ENCODE results near the gene ENPP6.

DNA sequence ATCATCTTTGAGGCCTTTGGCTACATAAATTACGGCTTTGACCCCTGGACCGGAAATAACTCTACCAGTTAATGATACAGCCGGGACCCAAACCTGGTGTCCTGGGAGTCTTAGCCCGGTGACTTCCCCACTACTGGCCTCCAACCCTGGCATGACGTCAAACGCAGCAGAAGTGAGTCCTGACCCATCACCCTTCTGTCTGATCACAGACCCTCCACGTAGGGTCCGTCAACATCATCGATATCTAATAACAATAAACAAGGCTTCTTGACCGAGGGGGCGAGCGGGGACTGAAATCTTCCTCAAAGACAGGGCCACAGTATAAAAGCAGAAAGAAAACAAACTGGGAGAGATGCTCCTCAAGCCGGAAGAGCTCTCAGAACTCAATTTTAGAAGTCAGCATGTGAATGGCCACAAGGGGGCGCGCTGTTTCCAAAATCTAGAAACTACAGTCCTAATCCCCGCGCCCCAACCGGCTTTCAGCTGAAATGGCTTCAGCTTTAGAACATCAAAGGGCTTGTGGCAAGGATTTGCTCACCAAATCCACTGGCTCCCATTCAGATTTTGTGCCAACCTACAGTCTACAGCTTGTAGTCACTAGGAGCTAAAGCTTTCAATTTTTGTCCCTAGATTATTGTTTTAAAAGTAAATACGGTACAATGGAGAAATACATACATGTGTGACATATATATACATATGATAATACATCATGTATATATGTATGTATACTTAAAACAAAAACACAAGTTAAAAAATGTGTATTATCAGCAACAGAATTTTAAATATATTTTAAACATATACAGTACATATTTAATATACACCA, 46.4 kb upstream of the ENPP6 start:
- TF ChIP-seq, protein P1, sequence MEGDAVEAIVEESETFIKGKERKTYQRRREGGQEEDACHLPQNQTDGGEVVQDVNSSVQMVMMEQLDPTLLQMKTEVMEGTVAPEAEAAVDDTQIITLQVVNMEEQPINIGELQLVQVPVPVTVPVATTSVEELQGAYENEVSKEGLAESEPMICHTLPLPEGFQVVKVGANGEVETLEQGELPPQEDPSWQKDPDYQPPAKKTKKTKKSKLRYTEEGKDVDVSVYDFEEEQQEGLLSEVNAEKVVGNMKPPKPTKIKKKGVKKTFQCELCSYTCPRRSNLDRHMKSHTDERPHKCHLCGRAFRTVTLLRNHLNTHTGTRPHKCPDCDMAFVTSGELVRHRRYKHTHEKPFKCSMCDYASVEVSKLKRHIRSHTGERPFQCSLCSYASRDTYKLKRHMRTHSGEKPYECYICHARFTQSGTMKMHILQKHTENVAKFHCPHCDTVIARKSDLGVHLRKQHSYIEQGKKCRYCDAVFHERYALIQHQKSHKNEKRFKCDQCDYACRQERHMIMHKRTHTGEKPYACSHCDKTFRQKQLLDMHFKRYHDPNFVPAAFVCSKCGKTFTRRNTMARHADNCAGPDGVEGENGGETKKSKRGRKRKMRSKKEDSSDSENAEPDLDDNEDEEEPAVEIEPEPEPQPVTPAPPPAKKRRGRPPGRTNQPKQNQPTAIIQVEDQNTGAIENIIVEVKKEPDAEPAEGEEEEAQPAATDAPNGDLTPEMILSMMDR (IDR thresholded peaks at IDR 0.05): peak; percentile 86
- TF ChIP-seq RFX5 (IDR thresholded peaks at IDR 0.05; ENCODE audit: low read length) (no peak), TAF1 (IDR thresholded peaks at IDR 0.05; ENCODE audit: borderline replicate concordance, low read depth, low read length) (no peak), EP300 (IDR thresholded peaks at IDR 0.05; ENCODE audit: borderline replicate concordance in 1 of 2, low read depth in 1 of 2, low read length in 1 of 2) (no peak), YY1 (IDR thresholded peaks at IDR 0.05; ENCODE audit: low read depth) (no peak)
- TF ChIP-seq, protein P2, sequence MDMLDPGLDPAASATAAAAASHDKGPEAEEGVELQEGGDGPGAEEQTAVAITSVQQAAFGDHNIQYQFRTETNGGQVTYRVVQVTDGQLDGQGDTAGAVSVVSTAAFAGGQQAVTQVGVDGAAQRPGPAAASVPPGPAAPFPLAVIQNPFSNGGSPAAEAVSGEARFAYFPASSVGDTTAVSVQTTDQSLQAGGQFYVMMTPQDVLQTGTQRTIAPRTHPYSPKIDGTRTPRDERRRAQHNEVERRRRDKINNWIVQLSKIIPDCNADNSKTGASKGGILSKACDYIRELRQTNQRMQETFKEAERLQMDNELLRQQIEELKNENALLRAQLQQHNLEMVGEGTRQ (IDR thresholded peaks at IDR 0.05; ENCODE audit: borderline replicate concordance, low read depth, low read length): no peak

All from SK-N-SH (cell line).